ENCODE results near the gene VCL.

- TF ChIP-seq CTCF (IDR thresholded peaks at IDR 0.05) (no peak), TCF7L2 (IDR thresholded peaks at IDR 0.05; ENCODE audit: low read depth, low read length) (no peak), POLR2AphosphoS5 (IDR thresholded peaks at IDR 0.05; ENCODE audit: low read depth, low read length) (no peak), SIN3A (IDR thresholded peaks at IDR 0.05; ENCODE audit: borderline replicate concordance, insufficient read depth, low read depth, low read length) (no peak)
Observed at GRCh38 chr10:73992899-73993788, 4.8 kb upstream of the VCL start.

Data from Panc1 (cell line).